HG02970 (cell line): Measurements from ENCODE around the gene EFEMP1.

Experiments
- ATAC-seq: cut with Tn5 transposase; IDR thresholded peaks from one replicate; pipeline ENCODE4 v1.9.1; 2021; ENCODE audit warnings: mild to moderate bottlenecking, moderate library complexity, moderate number of reproducible peaks; ENCODE audit not compliant: unreplicated experiment, low FRiP score

The EFEMP1 gene

GRCh38 chr2:55871637-55872036 lies 51.9 kb downstream of the EFEMP1 start:
- ATAC-seq = no peak

- no peak for ATAC-seq
These were observed 53.8 kb downstream of the EFEMP1 start for GRCh38 chr2:55869637-55870325.

DNA sequence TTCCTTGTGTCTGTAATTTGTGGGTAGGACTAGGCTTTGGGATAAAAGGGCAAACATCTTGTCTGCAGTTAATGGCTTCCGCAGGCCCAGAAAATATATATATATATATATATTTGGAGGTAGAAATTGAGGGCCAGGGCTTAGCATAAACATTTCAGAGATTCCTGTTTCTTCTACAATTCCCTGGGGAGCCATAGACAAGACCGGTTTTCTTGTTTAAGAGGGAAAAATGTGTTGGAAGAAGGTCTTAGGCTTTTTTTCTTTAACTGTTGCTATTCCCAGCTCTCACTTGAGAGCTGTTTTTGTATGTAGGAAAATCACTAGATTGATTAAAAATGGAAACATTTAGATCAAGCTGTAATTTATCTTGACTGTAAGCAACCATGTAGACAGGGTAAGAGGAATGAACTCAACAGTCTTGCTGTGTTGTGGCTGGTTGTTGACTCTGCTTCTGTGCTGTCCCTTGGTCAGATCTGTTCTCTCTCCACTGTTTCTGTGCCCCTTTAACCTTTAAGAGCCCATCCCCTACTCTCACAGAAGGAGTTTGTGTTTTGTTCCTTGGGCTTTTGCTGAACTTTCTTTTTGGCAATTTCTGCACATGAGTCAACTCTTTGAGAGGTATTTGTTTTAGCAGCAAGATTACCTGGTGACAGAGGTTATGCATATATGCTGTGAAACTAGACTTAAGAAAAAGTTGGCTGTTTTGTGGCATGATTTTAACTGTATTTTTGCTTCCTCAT lies 58.3 kb downstream of the EFEMP1 start:
- no peak for ATAC-seq

DNA sequence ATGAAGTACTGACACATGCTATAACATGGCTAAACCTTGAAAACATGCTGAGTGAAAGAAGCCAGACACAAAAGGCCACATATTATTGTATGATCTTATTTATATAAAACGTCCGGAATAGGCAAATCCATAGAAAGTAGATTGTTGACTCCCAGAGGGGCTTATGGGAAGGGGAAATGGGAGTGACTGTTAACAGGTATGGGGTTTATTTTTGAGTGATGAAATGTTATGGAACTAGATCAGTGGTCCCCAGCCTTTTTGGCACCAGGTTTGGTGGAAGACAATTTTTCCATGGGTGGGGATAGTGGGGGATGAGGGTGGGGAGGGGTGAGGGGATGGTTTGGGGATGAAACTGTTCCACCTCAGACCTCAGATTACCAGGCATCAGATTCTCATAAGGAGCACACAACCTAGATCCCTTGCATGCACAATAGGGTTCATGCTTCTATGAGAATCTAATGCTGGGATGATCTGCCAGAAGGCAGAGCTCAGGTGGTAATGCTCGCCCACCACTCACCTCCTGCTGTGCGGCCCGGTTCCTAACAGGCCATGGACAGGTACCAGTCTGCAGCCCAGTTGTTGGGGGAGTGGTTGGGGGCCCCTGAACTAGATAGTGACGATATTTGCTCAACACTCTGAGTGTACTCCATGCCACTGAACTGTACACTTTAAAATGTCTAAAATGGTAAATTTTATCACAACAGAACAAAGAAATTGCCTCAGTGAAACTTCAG lies 59.1 kb downstream of the EFEMP1 start:
- ATAC-seq = no peak

GRCh38 chr2:55862673-55863390 lies 60.8 kb downstream of the EFEMP1 start:
- ATAC-seq = no peak

DNA sequence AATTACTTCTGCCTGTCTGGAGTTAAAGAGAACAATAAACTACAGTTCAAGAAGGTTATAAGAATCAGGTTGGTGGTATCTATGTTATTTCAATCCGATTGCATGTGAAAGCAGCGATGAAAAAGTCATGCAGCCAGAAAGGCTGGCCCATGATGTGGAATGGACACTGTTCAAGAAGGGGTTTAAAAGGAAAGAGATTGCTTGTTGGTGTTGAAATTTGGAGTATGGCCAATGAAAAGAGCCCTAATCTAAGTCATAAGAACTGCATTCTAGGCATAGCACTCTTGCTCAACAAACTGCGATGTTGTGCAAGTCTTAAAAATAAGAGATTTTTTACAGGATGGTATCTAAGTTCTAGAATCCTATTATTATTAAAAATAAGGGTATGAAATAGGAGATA lies 61.3 kb downstream of the EFEMP1 start:
- ATAC-seq = no peak

GRCh38 chr2:55861733-55862132 lies 61.8 kb downstream of the EFEMP1 start:
- no peak for ATAC-seq

GRCh38 chr2:55860832-55861231 lies 62.8 kb downstream of the EFEMP1 start:
- ATAC-seq = no peak

DNA sequence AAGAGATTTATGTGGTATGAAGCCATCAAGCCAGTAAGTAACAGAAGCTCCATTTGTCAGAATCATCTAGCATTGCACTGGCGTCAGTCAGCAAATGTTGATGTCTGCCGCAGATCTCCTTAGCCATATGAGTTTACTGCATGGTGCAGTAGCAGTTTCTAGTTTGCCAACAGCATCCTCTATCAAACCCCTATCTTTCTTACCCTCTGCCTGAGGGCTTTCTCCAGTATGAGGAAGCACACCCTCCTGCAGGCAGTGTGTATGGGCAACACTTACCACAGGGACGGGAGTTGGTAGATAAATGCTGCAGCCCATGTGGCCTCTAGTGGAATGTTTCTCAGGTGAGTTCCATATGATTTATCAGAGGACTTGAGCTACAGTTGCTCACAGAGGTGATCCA lies 63.7 kb downstream of the EFEMP1 start:
- ATAC-seq = no peak

GRCh38 chr2:55857766-55858165 lies 65.8 kb downstream of the EFEMP1 start:
- no peak for ATAC-seq

- ATAC-seq = no peak
These were observed 66.6 kb downstream of the EFEMP1 start for GRCh38 chr2:55856936-55857335.

GRCh38 chr2:55848096-55848495 lies 75.5 kb downstream of the EFEMP1 start:
- no peak for ATAC-seq

- no peak for ATAC-seq
These were observed 77.2 kb downstream of the EFEMP1 start for GRCh38 chr2:55846426-55846825.

- no peak for ATAC-seq
These were observed 78.6 kb downstream of the EFEMP1 start for GRCh38 chr2:55844986-55845385.

DNA sequence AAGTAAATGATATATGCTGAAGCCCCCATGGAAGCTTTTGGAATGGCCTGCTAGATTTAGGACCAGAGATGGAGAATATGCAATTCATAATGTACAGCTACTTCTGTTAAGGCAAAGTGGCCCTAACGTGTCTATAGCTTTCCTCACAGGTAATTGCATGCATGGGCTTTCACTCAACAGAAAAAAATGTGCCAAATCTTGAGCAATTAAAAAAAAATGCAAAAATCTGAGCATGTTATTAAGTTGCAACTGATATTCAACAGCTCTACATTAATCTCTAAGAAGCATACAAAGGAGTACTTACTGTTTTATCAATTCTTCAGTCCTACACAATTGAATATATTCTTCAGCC lies 79.6 kb downstream of the EFEMP1 start:
- no peak for ATAC-seq

- no peak for ATAC-seq
These were observed 80.2 kb downstream of the EFEMP1 start for GRCh38 chr2:55843096-55843993.

DNA sequence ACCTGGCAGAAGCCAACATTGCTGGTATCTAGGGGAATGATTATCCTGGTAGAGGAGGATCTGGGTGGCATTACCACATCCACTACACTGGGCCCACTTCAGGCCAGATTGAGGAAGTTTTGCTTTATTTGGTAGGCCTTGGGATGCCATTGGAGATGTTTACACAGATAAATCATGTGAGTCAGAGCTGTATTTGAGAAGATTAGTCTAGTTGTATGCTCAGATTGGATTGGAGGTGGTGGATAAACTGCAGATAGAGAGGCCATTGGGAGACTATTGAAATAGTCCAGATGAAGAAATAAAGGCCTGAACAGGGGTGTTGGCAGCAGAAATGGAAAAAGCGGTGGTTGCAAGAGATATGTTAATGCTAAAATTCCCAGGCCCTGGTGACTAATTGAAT lies 81.5 kb downstream of the EFEMP1 start:
- ATAC-seq = no peak

- no peak for ATAC-seq
These were observed 83.1 kb downstream of the EFEMP1 start for GRCh38 chr2:55840460-55840859.

DNA sequence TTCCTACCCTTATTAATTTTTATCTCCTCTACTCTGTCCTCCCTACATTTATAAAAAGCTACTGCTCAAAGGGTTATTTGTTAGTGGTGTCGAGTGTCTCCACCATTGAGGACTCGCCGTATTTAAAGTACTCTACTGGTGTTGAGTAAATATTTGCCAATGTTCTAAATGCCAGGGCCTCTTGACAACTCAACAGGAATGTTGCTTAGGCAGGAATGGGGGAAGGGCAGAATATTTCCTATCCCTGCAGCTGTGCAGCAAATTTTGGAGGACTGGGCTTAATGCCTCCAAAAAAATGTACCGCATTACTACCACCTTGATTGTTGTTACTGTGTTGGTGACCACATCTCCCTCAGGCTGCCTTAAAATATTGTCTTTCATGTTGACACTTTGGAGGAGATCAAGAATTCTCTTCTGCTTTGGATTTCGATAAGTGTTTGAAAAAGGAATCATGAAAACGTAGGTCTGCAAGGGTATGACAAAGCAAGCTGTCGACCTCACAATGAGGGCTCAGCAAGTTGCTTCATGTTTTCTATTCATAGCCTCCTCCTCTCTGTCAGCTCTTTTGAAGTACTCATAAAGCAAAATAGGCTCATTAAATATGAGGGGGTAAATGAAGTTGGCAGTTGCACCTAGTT lies 84.3 kb downstream of the EFEMP1 start:
- ATAC-seq = no peak
